Measurements from ENCODE around the gene METRN. TPM values are rescaled to one million over a fixed set of nuclear protein-coding genes. Genes with fewer than 3 reads are reported as not detected.

METRN gene
- total RNA-seq, 1 experiment from 2014 or later, result 23.4 TPM

GRCh38 chr16:721765-722540, 7.0 kb downstream of the METRN start:
- CTCF ChIA-PET, result interaction anchor here (0.6 to 1.7 kb wide), 2 partner anchors 9 to 66 kb away, joined by 4 to 13 read pairs; partner anchors contain the start of genes CHTF18 and RPUSD1
- Mint-ChIP-seq H3K36me3 (ENCODE audit: insufficient read depth, unreplicated experiment) (peaks cover 6% of the 10 kb centered on the region), H3K9me3 (ENCODE audit: unreplicated experiment) (no peaks in the 10 kb centered on the region), H3K4me1 (ENCODE audit: low read depth, unreplicated experiment) (no peaks in the 10 kb centered on the region), H3K27ac (ENCODE audit: unreplicated experiment) (no peak overlapping the region), H3K4me3 (ENCODE audit: unreplicated experiment) (peak overlapping the region; percentile 16), H3K27me3 (ENCODE audit: insufficient read depth, unreplicated experiment) (no peaks in the 10 kb centered on the region)
- peak overlapping the region; percentile 86 for H3K4me3 ChIP-seq (ENCODE audit: low read depth, low read length)
- no peaks in the 10 kb centered on the region for H3K27me3 ChIP-seq (replicated peaks; ENCODE audit: control insufficient read depth, insufficient read depth, low read length)
- no peak for DNase-seq
- no peaks in the 10 kb centered on the region for H3K9me3 ChIP-seq
- POLR2A ChIA-PET, result interaction anchor here (0.6 to 2.4 kb wide), 10 partner anchors 10 to 66 kb away, joined by 3 to 12 read pairs (median 4); partner anchors contain the start of genes CHTF18, CIAO3, FBXL16 and RHBDL1
- intact Hi-C loops (cut with micrococcal nuclease; ENCODE audit: unreplicated experiment), result no loop called here
- H3K4me1 ChIP-seq, result peaks cover 25% of the 10 kb centered on the region
- no peaks in the 10 kb centered on the region for H3K36me3 ChIP-seq (ENCODE audit: control insufficient read depth, insufficient read depth, low read length)
- TSS peak; percentile 43 for BruUV-seq (replicated peaks)
- TF ChIP-seq CTCF (IDR thresholded peaks at IDR 0.05; ENCODE audit: insufficient read depth in 1 of 2, low read depth in 1 of 2, low read length in 1 of 2, severe bottlenecking in 1 of 2, unreplicated experiment in 1 of 2), result no peak

GRCh38 chr16:722835-723633, 8.1 kb downstream of the METRN start:
- no peak for TF ChIP-seq CTCF (IDR thresholded peaks at IDR 0.05; ENCODE audit: insufficient read depth in 1 of 2, low read depth in 1 of 2, low read length in 1 of 2, severe bottlenecking in 1 of 2, unreplicated experiment in 1 of 2)
- H3K9me3 ChIP-seq, result no peaks in the 10 kb centered on the region
- ChIA-PET CTCF (no interaction called here), POLR2A (no interaction called here)
- H3K4me1 ChIP-seq, result peaks cover 25% of the 10 kb centered on the region
- Mint-ChIP-seq H3K4me3 (ENCODE audit: unreplicated experiment) (peak overlapping the region; percentile 24), H3K4me1 (ENCODE audit: low read depth, unreplicated experiment) (no peaks in the 10 kb centered on the region), H3K27me3 (ENCODE audit: insufficient read depth, unreplicated experiment) (no peaks in the 10 kb centered on the region), H3K9me3 (ENCODE audit: unreplicated experiment) (no peaks in the 10 kb centered on the region), H3K36me3 (ENCODE audit: insufficient read depth, unreplicated experiment) (peaks cover 6% of the 10 kb centered on the region), H3K27ac (ENCODE audit: unreplicated experiment) (no peak overlapping the region)
- DNase-seq, result no peak
- no TSS peak for BruUV-seq (replicated peaks)
- no peak overlapping the region for H3K4me3 ChIP-seq (ENCODE audit: low read depth, low read length)
- H3K36me3 ChIP-seq (ENCODE audit: control insufficient read depth, insufficient read depth, low read length), result no peaks in the 10 kb centered on the region
- intact Hi-C loops (cut with micrococcal nuclease; ENCODE audit: unreplicated experiment), result no loop called here
- H3K27me3 ChIP-seq (replicated peaks; ENCODE audit: control insufficient read depth, insufficient read depth, low read length), result no peaks in the 10 kb centered on the region

- POLR2A ChIA-PET, result no interaction called here
- no TSS peak for BruUV-seq (replicated peaks)
Measured at GRCh38 chr16:723695-724094, 8.8 kb downstream of the METRN start.

More at GRCh38 chr16:723695-724094, 8.8 kb downstream of the METRN start:
- intact Hi-C loops (cut with micrococcal nuclease; ENCODE audit: unreplicated experiment), result no loop called here
- Mint-ChIP-seq H3K27ac (ENCODE audit: unreplicated experiment) (no peak overlapping the region), H3K4me1 (ENCODE audit: low read depth, unreplicated experiment) (no peaks in the 10 kb centered on the region), H3K9me3 (ENCODE audit: unreplicated experiment) (no peaks in the 10 kb centered on the region), H3K4me3 (ENCODE audit: unreplicated experiment) (no peak overlapping the region), H3K27me3 (ENCODE audit: insufficient read depth, unreplicated experiment) (no peaks in the 10 kb centered on the region), H3K36me3 (ENCODE audit: insufficient read depth, unreplicated experiment) (peaks cover 6% of the 10 kb centered on the region)
- Histone ChIP-seq H3K36me3 (ENCODE audit: control insufficient read depth, insufficient read depth, low read length) (no peaks in the 10 kb centered on the region), H3K4me1 (peaks cover 24% of the 10 kb centered on the region), H3K4me3 (ENCODE audit: low read depth, low read length) (no peak overlapping the region), H3K27me3 (replicated peaks; ENCODE audit: control insufficient read depth, insufficient read depth, low read length) (no peaks in the 10 kb centered on the region), H3K9me3 (no peaks in the 10 kb centered on the region)
- CTCF ChIA-PET, result interaction anchor here (0.7 kb wide), 1 partner anchor 9 kb away, joined by 4 read pairs; no protein-coding TSS in a partner anchor
- no peak for DNase-seq
- no peak for TF ChIP-seq CTCF (IDR thresholded peaks at IDR 0.05; ENCODE audit: insufficient read depth in 1 of 2, low read depth in 1 of 2, low read length in 1 of 2, severe bottlenecking in 1 of 2, unreplicated experiment in 1 of 2)

Data from Caco-2 (cell line).